Gastrocnemius medialis (tissue), 4 donors: Measurements from ENCODE around the gene HLA-DOB.
"Not testable (repeated sequence)": the region's sequence is repeated elsewhere in the genome, so short reads cannot be mapped to it uniquely, and the experiment has no call there.

Source experiments
- CTCF ChIP-seq, 5 experiments: fragments of 450-650 bp in 3 of 5; fragments of 200-600 bp in 2 of 5; sonication (generic) in 2 of 5; IDR thresholded peaks in 4 of 5; conservative IDR thresholded peaks in 1 of 5; 1 replicate in 4 of 5; 2 replicates in 1 of 5; pipeline ENCODE4 v1.5.1; 2016 to 2019; ENCODE audit warnings: antibody characterized with exemption in 5 of 5, mild to moderate bottlenecking in 3 of 5, moderate library complexity in 3 of 5
- POLR2A ChIP-seq, 2 donors: fragments of 450-650 bp; IDR thresholded peaks; one replicate each; pipeline ENCODE4 v1.6.1; 2017; ENCODE audit warnings: antibody characterized with exemption in 2 of 2, mild to moderate bottlenecking in 2 of 2, moderate library complexity in 2 of 2

- not testable (repeated sequence) for TF ChIP-seq CTCF (IDR thresholded peaks at IDR 0.05 in 4 of 5, conservative IDR thresholded peaks at IDR 0.05 in 1 of 5); POLR2A (IDR thresholded peaks at IDR 0.05)
These were observed 33.9 kb downstream of the HLA-DOB start for GRCh38 chr6:32782923-32783322.
